NK-92 (cell line): ENCODE data around the gene CHD6.

Experiments
- DNase-seq: peaks from one replicate; lab custom pipeline; 2025; ENCODE audit not compliant: unreplicated experiment; lab: John Stamatoyannopoulos, UW

Gene CHD6

DNA sequence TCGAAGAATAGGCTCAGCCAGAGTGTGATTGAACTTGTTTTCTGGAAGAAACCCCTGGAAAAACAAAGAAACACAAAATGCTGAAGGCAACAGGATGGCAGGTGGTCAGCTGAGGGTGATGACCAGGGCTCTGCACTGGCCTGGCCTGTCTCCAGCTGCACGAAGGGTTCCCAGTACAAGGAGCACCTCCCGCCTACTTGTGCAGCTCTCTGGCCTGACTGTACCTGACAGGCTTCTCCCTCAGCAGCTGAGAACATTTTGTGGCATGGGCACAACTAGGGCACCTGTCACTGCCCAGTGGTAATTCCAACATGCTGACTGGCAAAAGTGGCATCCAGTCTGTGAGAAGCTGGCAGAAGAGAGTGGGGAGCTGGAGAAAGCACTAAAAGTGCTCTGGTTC lies 212.7 kb downstream of the CHD6 start:
- no peak for DNase-seq

GRCh38 chr20:41403604-41404003 lies 214.6 kb downstream of the CHD6 start:
- no peak for DNase-seq

DNA sequence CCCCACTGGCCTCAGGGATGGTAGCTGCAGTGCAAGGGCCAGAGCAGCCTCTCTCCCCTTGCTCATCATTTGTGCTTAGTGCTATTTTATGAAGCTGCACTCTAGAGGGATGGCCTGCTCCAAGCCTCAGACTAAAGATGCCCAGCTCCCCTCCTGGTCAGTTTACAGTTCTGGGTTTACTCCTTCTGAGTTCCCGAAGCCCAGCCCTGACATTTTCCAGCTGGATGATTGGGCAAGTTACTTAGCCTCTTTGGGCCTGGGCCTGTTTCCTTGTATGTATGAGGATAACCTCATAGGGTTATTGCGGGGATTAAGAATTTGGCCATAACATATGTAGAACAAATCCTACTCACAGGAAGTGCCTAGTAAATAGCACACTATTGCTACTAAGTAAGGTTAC lies 219.8 kb downstream of the CHD6 start:
- DNase-seq: no peak

DNA sequence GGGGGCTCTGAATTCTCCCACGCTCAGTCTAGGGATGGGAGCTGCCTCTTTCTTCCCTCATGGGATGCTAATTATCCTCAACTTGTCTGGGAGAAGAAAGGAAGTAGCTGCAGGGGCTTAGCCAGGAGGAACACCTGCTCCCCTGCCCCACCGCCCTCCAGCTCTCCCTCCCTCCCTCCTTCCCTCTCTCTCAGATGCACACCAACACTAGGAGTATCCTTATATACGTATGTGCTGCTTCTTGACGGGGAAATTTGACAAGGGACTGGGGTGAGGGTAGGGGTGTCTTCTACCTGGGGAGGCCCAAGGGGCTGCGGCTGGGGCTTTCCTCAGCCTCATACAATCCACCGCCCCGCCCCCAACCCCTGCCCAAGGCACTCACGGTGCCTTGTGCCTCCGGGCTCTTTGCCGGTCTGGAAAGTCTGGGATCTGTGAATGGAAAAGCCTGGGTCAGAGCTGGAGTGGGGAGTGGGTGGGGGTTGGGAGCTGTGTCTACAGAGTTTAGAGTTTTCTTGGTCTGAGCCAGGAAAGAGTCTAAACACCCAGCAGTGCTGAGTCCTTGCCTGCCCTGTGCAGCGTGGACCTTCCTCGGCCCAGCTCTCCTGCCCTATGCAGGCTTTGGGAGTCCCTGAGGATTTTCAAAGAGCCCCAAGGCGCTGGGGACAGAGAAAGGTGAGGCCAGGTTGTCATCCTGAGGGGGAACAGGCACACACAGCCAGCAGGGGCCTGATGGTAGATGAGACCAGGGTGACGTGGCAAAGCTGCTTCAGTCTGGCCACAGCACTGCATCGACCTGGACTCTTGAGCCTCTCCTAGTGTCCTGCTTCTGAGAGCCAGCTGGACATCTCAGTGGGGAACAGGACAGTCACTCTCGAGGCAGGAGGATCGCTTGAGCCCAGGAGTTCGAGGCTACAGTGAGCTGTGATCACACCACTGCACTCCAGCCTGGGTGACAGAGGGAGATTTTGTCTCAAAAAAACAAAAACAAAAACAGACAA lies 222.2 kb downstream of the CHD6 start:
- no peak for DNase-seq

DNA sequence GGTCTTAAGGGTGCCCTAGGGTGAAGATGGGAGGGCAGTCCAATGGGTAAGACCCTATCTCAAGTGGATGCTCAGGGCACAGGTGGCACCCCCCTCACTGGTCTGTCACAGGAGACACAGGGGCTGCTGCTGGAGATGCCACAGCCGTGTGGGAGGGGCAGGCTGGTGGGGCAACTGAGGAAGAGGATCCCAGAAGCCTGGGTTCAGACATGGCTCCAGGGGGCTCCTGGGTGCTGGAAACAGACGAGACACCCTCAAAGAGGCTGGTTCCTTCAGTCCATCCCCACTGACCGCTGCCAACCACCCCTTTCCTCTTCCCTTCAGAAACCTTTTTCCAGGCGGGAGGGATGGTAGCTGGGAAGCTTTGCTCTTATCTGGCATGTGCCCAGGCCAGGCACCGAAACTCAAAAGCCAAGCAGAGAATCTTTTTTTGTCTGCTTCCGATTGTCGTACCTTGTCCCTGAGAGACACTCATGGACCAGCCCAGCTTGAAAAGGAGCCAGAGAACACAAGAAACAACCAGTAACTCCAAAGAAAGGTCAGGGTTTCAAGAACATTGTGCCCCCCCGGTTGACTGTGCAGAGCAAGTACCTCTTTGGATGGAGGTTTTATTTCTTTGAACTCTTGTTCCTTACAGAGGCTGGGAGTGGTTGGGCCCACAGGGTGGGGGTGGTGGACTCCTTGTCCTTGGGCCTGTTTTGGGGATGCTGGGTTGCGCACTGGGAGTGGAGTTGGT lies 223.1 kb downstream of the CHD6 start:
- no peak for DNase-seq

- no peak for DNase-seq
Observed at GRCh38 chr20:41394081-41394480, 224.1 kb downstream of the CHD6 start.

DNA sequence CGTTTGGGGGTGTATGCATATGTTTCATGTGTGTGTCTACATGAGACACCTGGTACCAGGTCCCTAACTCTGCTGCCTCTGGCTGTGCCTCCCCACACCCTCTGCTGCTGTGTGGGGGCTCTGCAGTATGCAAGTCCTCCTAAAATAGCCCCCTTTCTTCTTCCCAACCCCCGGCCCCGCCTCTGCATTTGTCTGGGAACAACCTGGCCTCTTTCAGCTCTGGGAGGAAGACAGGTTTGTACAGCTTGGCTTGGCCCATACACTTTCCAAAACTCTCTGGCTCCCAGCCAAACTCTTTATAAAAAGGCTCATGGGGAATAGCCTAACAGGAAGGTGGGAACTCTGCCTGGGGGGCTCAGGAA lies 224.5 kb downstream of the CHD6 start:
- no peak for DNase-seq

DNA sequence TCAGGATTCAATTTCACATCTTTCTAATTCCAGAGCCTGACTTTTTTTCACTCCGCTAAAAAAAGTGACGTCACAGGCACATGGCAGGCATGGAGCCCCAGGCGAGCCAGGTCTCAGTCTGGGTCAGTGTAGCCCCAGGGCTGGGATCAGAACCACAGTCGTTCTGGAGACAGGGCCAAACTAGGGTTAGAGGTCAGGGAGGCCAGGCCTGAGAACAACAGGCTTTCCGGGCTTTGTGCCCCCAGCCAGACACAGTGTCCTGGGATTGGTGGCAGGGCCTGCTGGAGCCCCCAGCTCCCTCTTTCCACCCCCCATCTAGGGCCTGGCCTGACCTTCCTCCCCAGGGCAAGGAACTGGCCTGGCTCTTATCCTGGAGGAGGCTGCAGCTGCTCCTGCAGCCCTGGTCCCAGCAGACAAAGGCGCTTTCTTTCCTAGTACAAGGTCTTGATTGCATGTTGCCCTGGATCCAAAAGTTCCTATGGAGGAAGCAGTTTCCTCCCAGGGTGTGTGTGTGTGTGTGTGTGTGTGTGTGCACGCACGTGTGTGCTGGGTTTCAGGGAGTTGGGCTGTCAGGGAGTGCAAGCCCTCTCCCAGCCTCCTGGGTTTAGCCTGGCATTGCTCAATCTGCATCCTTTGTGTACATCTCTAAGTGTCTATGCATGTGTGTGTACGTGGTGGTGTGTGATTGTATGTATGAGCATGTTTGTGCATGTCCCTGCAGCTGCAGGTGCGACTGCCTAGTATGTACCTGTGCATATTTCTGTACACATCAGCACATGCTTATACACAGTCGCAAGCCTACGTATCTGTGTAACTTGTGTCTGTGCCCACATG lies 225.1 kb downstream of the CHD6 start:
- no peak for DNase-seq

GRCh38 chr20:41392295-41392694 lies 225.9 kb downstream of the CHD6 start:
- no peak for DNase-seq

DNA sequence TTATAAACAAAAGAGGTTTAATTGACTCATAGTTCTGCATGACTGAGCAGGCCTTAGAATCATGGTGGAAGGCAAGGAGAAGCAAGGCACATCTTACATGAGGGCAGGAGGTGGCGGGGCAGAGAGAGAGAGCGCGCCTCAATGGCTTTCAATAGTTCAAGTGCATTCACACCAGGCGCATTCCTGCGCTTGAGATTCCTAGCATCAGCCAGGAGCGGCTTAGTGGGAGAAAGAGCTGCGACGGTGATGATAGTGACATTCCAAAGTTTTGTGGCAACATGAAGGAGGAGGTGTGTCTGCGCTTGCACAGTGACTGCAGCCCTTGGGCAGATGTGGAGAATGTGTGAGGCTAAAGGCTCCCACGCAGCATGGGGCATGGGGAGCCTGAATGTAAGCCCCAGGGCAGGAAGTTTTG lies 226.6 kb downstream of the CHD6 start:
- no peak for DNase-seq

DNA sequence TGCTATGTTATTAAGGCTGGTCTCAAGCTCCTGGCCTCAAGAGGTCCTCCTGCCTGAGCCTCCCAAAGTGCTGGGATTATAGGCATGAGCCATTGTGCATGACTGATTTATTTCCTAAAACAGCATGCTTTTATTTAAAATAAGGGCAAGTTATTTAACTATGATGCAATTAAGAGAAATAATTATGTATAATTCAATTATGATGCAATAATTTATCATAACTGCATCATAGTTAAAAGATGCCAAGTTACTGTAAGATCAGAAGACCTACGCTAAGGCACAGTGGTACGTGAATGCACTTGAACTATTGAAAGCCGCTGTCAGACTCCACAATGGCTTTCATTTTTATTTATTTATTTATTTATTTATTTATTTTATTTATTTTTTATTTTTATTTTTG lies 227.3 kb downstream of the CHD6 start:
- DNase-seq: no peak

DNA sequence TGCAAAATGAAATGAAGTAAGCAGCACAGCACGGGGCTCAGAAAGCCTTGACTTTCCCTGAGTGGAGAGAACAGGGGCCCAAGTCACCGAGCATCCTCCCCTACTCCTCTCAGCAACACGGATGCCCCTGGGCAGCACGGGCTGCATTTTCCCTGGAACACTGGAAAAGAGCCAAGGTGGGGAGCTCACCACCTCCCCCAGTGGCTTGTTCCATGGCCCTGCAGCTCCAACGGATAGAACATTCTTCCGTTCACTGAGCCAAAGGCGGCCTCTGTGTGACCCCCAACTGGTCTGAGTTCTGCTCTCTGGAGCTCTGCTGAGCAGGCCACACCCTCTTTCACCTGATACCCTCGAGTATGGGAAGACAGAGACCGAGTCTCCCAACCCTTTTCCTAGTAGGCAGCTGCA lies 230.7 kb downstream of the CHD6 start:
- DNase-seq: no peak

DNA sequence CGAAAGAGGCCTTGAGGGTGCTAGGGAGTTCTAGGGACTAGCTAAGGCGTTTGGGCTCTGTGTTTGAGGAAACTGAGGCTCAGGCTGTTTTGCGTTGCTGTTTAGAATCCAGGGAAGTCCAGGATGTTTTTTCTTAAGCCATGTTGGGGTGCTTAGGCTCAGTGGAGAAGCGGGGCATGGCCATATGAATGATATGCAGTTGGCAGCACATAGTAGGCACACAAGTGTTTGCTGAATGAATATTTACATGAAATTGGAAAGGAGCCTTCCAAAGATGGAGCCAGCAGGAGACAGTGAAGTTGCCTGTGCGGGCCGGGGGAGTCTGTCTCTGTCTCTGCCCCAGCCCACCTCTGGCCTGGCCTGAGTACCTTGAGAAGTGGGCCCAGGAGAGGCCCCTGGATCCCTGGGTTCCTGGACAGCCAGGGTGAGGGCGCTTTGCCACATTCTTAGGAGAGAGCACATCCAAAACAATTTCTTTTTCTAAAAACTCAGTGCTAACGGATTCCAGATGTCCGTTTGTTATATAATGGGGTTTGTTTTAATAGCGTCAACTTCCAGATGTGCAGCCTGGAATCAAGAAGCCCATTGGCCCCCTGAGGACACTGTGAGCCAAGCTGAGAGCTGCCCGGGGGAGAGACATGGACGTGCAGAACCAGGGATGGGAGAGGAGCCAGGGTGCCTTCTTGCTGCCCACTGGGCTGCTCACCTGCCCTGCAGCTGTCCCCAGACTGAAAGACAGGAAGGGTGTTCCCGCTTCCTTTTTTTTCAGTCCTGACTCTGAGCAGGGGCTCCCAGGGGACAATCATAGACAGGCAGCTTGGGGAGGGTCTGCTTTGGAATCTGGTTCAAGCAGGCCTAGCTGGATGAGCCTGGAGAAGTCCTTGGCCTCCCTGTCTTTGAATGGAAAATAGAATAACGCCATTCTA lies 231.4 kb downstream of the CHD6 start:
- DNase-seq: no peak

DNA sequence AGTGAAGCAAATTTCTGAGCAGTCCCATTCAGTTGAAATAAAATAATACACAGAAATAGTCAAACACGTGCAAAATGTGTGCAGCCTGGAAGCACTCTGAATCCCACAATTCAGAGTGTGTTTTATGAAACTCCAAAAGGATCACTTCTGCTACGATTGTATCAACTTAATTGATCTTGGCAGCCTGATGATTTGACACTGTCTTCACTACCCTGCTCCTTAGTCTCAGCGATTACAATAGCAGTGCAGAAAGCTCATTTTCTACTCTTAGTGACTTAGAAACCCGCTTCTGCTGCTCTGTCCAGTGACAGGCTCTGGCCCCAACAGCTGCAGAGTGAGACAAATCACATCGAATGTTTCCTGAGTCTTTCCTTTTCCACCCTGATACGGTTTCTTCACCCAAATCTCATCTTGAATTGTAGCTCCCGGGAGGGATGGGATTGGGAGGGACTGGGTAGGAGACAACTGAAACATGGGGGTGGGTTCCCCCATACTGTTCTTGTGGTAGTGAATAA lies 235.3 kb downstream of the CHD6 start:
- DNase-seq: no peak

DNA sequence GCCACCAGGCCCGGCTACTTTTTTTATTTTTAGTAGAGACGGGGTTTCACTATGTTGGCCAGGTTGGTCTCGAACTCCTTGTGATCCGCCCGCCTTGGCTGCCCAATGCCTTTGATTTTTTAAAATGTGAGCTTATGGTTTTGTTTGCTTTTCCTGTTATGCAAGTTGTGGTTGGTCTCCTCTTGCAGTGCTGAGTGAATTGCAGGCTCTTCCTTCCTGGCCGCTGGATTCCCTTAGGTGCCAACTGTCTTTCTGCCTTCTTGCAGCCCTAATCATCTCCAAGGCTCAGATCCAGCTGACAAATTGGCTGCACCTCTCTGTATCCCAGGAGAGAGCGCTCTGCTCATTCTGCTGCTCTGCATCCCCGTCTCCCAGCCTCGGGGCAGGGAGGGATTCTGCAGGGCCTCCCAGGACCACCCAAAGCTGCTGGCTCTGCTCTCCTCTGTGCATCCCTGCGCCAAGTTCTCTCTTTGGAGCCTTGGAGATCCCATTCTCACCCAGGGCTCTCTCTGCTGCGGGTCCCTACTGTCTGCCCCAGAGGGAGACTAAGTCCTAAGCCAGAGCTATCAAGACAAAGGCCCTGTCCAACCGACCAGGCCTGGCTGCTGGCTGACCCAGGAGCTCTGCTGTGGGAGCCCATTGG lies 237.5 kb downstream of the CHD6 start:
- DNase-seq: no peak

DNA sequence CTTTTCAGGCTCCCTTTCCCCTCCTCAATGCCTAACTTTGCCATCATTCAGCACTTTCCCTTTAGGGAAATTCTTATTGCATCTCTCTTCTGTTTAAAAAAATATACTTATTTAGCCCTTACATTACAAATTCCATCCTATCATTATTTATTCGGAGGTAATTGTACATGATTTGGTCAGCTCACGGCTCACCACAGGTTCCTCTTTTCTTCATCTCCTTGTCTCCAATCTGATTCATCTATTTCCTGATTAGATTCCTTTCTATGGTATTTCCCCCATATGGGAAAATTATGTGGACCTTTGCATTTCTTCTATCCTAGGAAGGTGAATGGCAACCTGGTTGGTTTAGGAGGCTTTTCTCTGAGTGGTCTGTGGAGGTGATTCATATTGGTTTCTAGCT lies 238.6 kb downstream of the CHD6 start:
- DNase-seq: no peak

- DNase-seq: no peak
Observed at GRCh38 chr20:41377275-41377674, 240.9 kb downstream of the CHD6 start.

DNA sequence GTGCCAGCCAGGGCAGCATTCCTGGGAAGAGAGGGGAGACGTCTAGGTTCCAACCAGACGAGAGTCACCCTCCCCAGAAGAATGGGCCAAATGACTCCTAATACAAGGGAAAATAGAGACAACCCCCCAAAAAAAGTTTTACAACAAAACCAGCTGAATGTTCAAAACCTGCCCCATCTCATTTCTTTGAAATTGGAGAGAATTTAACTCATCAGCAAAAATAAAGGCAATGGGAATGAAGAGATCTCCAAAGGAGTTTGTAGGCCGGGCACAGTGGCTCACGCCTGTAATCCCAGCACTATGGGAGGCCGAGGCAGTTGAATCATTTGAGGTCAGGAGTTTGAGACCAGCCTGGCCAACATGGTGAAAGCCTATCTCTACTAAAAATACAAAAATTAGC lies 241.8 kb downstream of the CHD6 start:
- DNase-seq: no peak

DNA sequence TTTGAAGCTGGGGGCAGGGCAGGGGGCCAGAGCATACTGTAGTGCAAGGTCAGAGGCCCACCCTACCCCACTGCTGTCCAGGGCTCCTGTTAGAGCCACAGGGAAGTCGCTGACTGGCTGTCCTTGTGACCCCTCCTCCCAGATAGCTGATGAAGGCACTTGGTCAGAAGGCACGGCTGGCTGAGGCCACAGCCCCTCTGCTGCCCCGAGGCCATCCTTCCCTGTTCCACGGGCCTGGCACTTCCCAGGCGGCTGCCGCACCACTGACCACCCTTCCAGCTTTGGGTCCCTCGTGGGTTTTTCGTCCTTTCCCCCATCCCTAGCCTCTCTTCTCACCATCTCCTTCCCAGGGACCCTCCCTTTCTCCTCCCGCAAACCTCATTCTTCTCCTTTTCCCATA lies 242.3 kb downstream of the CHD6 start:
- no peak for DNase-seq
